Esophagus squamous epithelium (tissue), 5 donors: ENCODE data around the gene LRRC3C. TPM values are rescaled to one million over a fixed set of nuclear protein-coding genes. Genes with fewer than 3 reads are reported as not detected.

ENCODE experiments used
- DNase-seq: peaks from one replicate; lab custom pipeline; 2025; lab: John Stamatoyannopoulos, UW
- H3K27ac ChIP-seq, 4 donors: fragments of 200-600 bp; sonication (generic); one replicate each; pipeline ENCODE4 v1.5.1; 2016 to 2019; ENCODE audit warnings: mild to moderate bottlenecking in 1 of 4
- H3K27me3 ChIP-seq, 4 donors: fragments of 200-600 bp; sonication (generic); 1 replicate in 3 of 4; 2 replicates in 1 of 4; pipeline versions ENCODE4 v1.5.1 to v1.6.0; 2017 to 2021; ENCODE audit warnings: antibody characterized with exemption in 1 of 4
- H3K36me3 ChIP-seq, 3 donors: fragments of 200-600 bp; sonication (generic); one replicate each; pipeline ENCODE4 v1.5.1; 2016 to 2019
- H3K4me1 ChIP-seq, 3 donors: fragments of 200-600 bp; sonication (generic); one replicate each; pipeline ENCODE4 v1.5.1; 2017 to 2019
- H3K4me3 ChIP-seq, 4 donors: fragments of 200-600 bp; sonication (generic); 1 replicate in 3 of 4; 2 replicates in 1 of 4; pipeline ENCODE4 v1.5.1; 2016 to 2019; ENCODE audit warnings: mild to moderate bottlenecking in 2 of 4, moderate library complexity in 1 of 4
- H3K9me3 ChIP-seq, 3 donors: fragments of 200-600 bp; sonication (generic); one replicate each; pipeline ENCODE4 v1.5.1; 2016 to 2019
- CTCF ChIP-seq, 6 experiments: fragments of 450-650 bp in 4 of 6; fragments of 200-600 bp in 2 of 6; sonication (generic) in 2 of 6; IDR thresholded peaks; one replicate each; pipeline ENCODE4 v1.5.1; 2016 to 2019; ENCODE audit warnings: antibody characterized with exemption in 6 of 6, mild to moderate bottlenecking in 4 of 6, moderate library complexity in 4 of 6
- POLR2A ChIP-seq, 4 donors: fragments of 450-650 bp; IDR thresholded peaks; one replicate each; pipeline ENCODE4 v1.6.1; 2017; ENCODE audit warnings: antibody characterized with exemption in 4 of 4, mild to moderate bottlenecking in 4 of 4, moderate library complexity in 3 of 4
- WGBS, 2 donors: methylation state at CpG; one replicate each; pipeline ENCODE4 v1.1.5; 2018; 5-methylcytosine and 5-hydroxymethylcytosine counted together
- intact Hi-C: fragments of 100-400 bp; cut with DNase I; formaldehyde crosslinking; loops from one replicate; pipeline ENCODE4 v1.15.0; 2022
- total RNA-seq, 4 donors: library from RNA; depleted of rRNA; stranded (reverse); fragments of >200 nt; gene quantifications; one replicate each; pipeline ENCODE4 v1.1.0, GENCODE V29; 2016
- donor health status: DM: yes; HTN: yes; CAD: no.

The LRRC3C gene
- total RNA-seq, 4 donors from 2014 or later, result not detected

- Histone ChIP-seq H3K27me3 (peaks cover 0 to 55% (median 0%) of the 10 kb centered on the region in 4 donors), H3K4me1 (no peaks in the 10 kb centered on the region), H3K27ac (no peak overlapping the region), H3K36me3 (no peaks in the 10 kb centered on the region), H3K4me3 (no peak overlapping the region), H3K9me3 (no peaks in the 10 kb centered on the region)
- no peak for DNase-seq
- intact Hi-C loops, result no loop called here
- 75 to 82% methylated on average over 6 of the region's 6 CpGs for WGBS, 2 donors
- TF ChIP-seq CTCF (IDR thresholded peaks at IDR 0.05) (no peak), POLR2A (IDR thresholded peaks at IDR 0.05) (no peak)
Observed at GRCh38 chr17:39969375-39969774, 41.8 kb downstream of the LRRC3C start.

GRCh38 chr17:39970157-39970692 is 42.7 kb downstream of the LRRC3C start:
- Histone ChIP-seq H3K27me3 (peaks cover 0 to 56% (median 0%) of the 10 kb centered on the region in 4 donors), H3K9me3 (no peaks in the 10 kb centered on the region), H3K36me3 (no peaks in the 10 kb centered on the region), H3K4me3 (no peak overlapping the region), H3K4me1 (no peaks in the 10 kb centered on the region), H3K27ac (no peak overlapping the region)
- DNase-seq, result no peak
- intact Hi-C loops, result no loop called here
- WGBS, 2 donors, result 55 to 69% methylated on average over 6 to 7 of the region's 7 CpGs
- TF ChIP-seq POLR2A (IDR thresholded peaks at IDR 0.05), result no peak
- no peak for TF ChIP-seq CTCF (IDR thresholded peaks at IDR 0.05)

- Histone ChIP-seq H3K27me3 (peaks cover 0 to 55% (median 0%) of the 10 kb centered on the region in 4 donors), H3K4me3 (no peak overlapping the region), H3K4me1 (no peaks in the 10 kb centered on the region), H3K9me3 (no peaks in the 10 kb centered on the region), H3K36me3 (no peaks in the 10 kb centered on the region), H3K27ac (peak overlapping the region in 1 of 4 donors; percentile 32)
- intact Hi-C loops, result no loop called here
- no peak for TF ChIP-seq POLR2A (IDR thresholded peaks at IDR 0.05)
- TF ChIP-seq CTCF (IDR thresholded peaks at IDR 0.05), result no peak
- DNase-seq, result no peak
- WGBS, 2 donors, result 86 to 96% methylated on average over 2 to 4 of the region's 4 CpGs
Observed at GRCh38 chr17:39971076-39971603, 43.6 kb downstream of the LRRC3C start.

- H3K4me1 ChIP-seq, result no peaks in the 10 kb centered on the region
- intact Hi-C loops, result no loop called here
- 34 to 37% methylated on average over 3 of the region's 3 CpGs for WGBS, 2 donors
- no peak overlapping the region for H3K4me3 ChIP-seq
- DNase-seq, result no peak
- H3K9me3 ChIP-seq, result no peaks in the 10 kb centered on the region
- peak overlapping the region in 1 of 4 donors; percentile 32 for H3K27ac ChIP-seq
- H3K27me3 ChIP-seq, result peaks cover 0 to 67% (median 0%) of the 10 kb centered on the region in 4 donors
- no peak for TF ChIP-seq CTCF (IDR thresholded peaks at IDR 0.05)
- TF ChIP-seq POLR2A (IDR thresholded peaks at IDR 0.05), result no peak
- no peaks in the 10 kb centered on the region for H3K36me3 ChIP-seq
Observed at GRCh38 chr17:39972271-39972670, 44.7 kb downstream of the LRRC3C start.

- no peak overlapping the region for H3K27ac ChIP-seq
- intact Hi-C loops, result no loop called here
- H3K4me3 ChIP-seq, result no peak overlapping the region
- no peak for DNase-seq
- no peaks in the 10 kb centered on the region for H3K36me3 ChIP-seq
- H3K4me1 ChIP-seq, result no peaks in the 10 kb centered on the region
- peaks cover 0 to 69% (median 0%) of the 10 kb centered on the region in 4 donors for H3K27me3 ChIP-seq
- H3K9me3 ChIP-seq, result no peaks in the 10 kb centered on the region
- TF ChIP-seq POLR2A (IDR thresholded peaks at IDR 0.05), result no peak
- no peak for TF ChIP-seq CTCF (IDR thresholded peaks at IDR 0.05)
- 75 to 85% methylated on average over 2 of the region's 2 CpGs for WGBS, 2 donors
Observed at GRCh38 chr17:39973496-39973895, 46.0 kb downstream of the LRRC3C start.
